Activated naive CD4-positive, alpha-beta T cell treated with Interleukin-2 at 50 U/mL for 16 hours (primary cell): ENCODE results near the gene FAM13A.
"Not testable (repeated sequence)": the region's sequence is repeated elsewhere in the genome, so short reads cannot be mapped to it uniquely, and the experiment has no call there.

ENCODE experiments used
- DNase-seq: peaks from one replicate; pipeline ENCODE4 v3.0.0-alpha.2; 2020

Gene FAM13A

DNA sequence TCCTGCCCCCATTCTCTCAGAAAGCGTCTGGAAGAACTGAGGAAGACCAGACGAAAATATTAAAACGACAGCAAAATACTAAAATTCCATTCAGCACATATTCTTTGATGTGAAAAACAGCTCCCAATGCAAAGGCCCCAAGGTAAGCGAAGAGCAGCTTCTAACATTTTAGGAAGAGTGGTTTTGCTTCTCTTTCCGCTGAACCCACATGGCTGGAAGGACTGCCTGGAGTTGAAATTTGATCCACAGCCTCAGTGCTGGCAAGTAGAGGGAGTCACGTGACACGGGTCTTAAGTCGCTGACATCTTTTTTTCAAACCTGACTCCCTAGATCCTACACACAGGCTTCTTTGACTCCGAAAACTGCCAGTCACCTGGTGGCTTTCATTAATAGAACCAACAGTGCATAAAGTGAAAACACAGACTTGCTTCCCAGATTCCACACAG, at the start of gene FAM13A:
Gene FAM13A, minus strand, starts transcription at position 233 of the 446 bp plus-strand sequence. Its CDS starts 221 bp downstream, at position 12.
- no peak for DNase-seq

GRCh38 chr4:89105726-89106125, 48.7 kb upstream of the FAM13A start:
- no peak for DNase-seq

DNA sequence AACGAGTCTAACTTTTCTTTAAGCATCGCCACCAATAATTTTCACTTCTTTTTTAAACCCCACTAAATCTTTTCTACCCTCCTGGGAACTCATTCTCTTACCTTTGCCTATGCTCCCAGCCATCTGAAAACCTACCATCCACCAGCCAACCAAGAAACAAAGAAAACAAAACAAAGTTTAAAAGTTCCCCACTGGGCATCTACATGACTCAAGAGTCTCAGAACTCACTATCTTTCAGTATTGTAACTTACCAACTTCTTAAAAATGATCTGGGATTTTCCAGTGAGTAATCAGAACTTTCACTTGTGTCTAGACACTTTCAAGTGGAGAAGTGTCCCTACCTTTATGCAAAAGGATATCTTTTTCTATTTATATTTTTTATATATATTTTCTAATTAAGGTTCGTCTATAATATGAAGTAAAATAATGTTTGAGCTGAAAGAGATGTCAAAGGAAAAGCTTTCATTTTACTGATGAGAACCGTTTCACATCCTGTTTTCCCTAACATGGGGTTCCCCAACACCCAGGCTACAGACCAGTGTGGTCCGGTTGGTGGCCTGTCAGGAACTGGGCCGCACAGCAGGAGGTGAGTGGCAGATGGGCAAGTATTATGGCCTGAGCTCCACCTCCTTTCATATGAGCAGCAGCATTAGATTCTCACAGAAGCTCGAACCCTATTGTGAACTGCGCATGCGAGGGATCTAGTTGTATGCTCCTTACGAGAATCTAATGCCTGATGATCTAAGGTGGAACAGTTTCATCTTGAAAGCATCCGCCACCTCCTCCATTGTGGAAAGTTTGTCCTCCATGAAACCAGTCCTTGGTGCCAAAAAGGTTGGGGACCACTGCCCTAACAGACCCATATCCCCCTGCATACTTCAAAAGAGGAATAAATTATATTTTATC, 44.5 kb upstream of the FAM13A start:
- DNase-seq, result no peak

DNA sequence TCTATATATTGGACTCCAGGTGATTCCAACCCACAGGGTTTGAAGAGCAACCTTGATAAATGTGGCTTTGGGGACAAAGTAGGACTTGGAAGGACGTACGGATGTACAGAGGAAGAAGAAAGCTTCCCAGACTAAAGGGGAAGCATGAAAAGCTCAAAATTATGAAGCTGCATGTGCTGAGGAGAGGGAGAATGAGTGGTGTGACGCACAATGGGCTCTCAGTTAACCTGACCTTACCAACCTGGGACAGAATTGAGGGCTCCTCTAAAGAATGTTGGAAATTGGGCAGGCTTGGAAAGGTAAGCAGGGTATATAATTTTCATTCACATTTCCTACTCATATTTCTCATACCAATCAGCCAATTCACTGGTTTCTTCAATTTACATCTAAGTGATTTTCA, 43.9 kb upstream of the FAM13A start:
- no peak for DNase-seq

DNA sequence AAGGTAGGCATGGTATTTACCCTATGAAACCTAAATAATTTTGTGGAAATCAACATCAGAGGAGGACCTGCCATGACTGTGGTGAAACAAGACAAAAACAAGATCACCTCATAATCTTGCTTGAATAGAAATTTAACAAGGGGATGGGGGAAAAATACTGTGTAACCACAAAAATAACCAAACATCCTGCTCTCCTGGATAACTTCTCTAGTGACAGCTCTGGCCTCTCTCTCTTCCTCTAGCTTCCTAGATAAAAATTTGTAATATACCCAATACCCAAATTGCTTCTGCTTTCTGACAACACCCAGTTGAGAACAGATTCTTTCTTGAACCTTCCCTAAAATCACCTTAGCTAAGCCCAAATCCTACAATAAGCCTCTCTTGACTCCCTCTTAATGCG, 42.5 kb upstream of the FAM13A start:
- DNase-seq, result no peak

DNA sequence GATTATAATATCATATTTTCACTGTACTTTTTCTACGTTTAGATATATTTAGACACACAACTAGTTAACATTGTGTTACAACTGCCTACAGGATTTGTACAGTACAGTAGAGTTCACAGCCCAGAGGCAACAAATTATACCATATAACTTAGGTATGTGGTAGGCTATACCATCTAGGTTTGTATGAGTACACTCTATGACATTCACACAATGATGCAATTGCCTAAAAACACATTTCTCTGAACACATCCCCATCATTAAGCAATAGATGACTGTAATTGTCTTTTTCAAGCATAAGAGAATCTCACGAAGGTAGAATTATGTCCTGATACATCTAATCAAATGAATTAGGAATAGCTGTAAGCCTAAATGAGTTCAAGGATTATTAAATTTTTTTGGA, 42.0 kb upstream of the FAM13A start:
- DNase-seq, result no peak

- no peak for DNase-seq
These were observed 21.3 kb upstream of the FAM13A start for GRCh38 chr4:89078300-89078699.

DNA sequence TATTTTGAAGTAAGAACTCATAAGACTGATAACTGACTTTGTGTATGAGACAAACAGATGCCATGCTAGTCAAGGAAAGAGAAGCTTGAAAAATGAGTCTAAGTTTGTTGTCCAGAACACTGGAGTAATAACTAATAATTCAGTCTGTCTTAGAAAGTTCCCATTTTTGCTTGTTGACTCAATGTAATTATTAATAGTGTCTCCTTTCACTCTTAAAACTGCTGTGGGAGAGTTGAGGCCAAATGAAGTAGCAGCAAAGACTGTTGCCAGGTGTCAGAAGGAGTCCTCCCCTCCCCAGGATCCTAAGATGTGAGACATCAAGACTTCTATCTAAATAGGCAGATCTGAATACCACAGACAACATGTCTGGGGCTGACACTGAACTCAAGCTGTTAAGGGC, 20.8 kb upstream of the FAM13A start:
- DNase-seq, result no peak

DNA sequence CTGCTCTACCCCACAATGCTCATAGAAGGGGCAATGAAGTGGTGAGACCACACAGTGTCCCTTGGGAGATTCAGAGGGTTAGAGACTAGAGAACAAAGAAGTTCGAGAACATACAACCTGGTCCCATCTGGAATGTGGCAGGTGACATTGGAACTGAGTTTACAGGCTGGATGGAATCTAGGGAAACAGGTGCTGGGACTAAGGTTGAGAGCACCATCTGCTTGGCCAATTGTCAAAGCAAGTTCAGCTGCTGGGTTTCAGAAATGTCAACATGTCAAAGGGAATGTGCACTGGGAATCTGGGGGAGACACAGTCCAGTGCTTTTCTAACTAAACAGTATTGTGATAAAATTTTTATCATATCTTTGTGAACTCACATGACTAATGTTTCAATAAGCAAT, 15.9 kb upstream of the FAM13A start:
- DNase-seq, result no peak

DNA sequence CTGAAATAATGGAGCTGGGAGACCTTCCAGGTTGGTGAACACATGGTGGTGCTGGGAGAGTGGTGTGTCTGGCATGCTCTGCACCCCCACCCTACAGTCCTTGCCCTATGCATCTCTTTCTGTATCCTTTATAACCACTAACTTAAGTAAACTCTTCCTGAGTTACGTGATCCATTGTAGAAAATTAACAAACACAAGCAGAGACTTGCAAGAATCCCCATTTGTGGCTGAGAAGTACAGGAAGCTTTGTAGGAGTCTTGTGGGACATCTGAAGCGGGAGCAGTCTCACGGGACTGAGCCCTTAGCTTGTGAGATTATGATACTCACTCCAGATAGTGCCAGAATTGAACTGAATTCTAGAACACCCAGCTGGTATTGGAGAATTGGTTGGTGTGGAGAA, 14.3 kb upstream of the FAM13A start:
- no peak for DNase-seq

- no peak for DNase-seq
These were observed 13.1 kb upstream of the FAM13A start for GRCh38 chr4:89070041-89070440.

DNA sequence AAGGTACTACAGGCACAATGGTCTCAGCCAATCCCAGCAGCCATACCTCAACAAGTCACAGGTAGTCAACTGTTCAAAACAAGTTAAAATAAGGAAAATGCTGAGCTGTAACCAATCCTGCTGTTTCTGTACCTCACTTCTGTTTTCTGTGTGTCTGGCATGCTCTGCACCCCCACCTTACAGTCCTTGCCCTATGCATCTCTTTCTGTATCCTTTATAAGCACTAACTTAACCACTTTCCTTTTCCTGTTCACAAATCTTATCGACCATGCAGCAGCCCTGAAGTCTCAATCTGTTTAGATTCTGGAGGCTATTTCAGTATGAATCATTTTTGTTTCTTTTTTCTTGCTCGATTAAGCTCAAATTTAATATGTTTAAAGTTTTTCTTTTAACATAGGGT, 12.5 kb upstream of the FAM13A start:
- no peak for DNase-seq

GRCh38 chr4:89067417-89067816, 10.4 kb upstream of the FAM13A start:
- DNase-seq, result no peak

DNA sequence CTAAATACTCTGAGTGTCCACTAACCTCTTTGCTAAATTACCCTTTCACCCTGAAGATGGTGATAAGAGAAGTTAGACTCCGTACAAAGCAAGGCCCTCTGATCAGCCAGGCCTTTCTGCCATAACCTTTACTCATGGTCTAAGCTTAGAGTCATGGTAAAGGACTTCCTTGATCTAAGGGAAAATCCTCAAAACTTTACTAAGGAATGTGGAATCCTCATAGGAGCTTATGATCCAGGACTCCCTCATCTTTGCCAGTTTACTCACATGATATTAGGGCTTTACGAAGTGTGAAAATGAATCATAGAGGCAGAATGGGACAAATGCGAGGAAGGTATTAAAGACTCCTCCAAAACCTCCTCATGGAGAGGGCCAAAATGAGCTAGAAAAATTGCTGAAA, 7.9 kb upstream of the FAM13A start:
- no peak for DNase-seq

DNA sequence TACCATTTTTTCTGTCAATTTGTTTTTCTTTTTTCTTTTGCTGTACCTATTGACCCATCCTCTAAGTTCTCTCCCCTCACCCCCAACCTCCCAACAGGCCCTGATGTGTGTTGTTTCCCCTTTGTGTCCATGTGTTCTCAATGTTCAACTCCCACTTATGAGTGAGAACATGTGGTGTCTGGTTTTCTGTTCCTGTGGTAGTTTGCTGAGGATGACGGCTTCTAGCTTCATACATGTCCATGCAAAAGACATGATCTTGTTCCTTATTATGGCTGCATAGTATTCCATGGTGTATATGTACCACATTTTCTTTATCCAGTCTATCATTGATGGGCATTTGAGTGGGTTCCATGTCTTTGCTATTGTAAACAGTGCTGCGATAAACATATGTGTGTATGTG, 859 bp upstream of the FAM13A start:
- DNase-seq, result not testable (repeated sequence)

- DNase-seq, result no peak
These were observed 563 bp downstream of the FAM13A start for GRCh38 chr4:89056292-89056952.

DNA sequence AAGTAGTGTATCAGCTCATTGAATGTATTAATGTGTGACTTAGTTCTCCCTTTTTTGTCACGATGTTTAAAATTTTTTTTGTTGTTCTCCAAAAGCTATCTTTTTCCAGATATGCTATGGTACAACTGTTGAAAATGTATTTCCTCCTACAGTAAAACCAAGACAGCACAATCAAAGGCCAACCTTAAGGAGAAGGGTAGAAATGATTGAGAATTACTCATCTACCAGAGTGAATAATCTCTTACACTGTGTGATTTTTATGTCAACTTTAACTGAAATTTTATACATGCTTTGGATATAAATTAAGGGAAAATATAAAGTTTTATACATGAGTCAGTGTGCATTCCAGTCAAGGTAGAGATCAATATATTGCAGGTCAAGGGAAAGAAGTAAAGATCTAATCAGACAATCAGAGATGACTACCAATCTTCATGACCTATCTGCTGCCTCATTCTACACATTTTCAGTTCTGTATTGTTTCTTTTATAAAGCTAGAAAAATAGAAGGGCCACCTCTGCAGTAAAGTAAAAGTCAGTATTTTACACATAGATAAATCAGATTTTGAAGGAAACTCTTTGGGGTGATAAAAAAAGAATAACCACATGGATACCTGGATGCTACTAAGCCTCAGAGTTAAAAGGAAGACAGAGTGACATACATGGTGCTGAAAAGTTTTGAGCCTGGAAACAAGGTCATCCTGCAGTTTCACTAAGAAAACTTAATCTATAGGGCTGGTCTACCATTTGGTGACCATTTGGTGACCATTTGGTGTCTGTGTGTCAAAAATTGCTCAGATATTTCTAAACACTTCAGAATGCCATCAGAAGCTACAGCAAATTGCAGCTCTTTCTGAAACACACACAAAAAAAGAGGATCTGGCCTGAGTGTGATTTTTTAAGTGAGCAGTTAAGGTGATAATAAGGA, 1.6 kb downstream of the FAM13A start:
- no peak for DNase-seq

DNA sequence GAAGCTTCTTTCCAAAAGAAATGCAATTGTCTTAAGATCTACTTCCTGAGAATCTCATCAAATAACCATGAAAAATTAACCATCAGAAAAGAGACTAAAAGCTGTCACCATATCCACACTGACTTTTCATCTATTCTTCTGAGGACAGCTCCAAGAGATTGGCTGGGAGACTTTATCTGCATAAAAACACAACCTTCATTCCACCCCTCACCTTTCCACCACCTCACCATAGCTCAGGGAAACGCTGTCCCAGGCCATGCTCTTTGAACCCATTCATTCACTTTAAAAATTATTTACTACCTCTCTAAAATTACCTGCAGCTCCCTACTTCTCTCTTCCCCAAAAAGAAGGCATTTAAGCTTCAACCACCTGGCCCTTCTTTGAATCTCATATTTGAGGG, 2.4 kb downstream of the FAM13A start:
- DNase-seq, result no peak

DNA sequence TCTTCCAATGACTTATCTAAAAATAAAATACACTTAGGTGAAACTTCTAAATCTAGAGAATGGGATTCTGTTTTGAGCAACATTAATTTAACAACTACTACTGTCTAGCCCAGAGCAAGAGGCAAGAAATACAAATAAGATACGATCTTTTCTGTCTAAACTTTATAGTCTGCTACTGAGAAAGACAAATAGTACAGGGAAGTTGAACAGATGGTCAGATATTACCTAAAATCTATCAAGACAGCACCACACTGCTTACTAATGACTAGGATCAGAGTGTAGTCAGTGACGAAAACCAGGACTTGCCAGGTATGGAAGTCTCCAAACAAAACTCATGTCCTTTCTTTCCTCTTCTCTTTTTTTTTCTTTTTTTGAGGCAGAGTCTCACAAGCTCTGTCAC, 7.1 kb downstream of the FAM13A start:
- DNase-seq, result no peak

- DNase-seq, result no peak
These were observed 7.9 kb downstream of the FAM13A start for GRCh38 chr4:89048906-89049601.

GRCh38 chr4:89044147-89044900, 12.7 kb downstream of the FAM13A start:
- DNase-seq, result no peak

DNA sequence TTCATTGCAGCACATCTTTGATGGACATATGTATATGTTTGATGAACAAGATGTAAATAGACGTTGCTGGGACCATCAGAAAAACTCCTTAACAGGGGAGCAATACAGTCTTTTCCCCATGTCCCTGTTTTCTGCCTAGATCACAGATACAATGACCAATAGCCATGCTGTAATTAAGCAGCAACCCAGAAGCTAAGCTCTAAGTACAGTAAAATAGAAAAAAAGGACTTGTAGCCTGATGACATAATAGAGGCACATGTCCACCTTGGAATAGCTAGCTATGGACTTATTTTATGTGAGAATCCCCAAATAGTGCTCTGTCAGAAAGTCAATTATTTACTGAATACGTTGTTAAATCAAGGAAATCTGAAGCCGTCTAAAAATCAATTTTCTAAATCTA, 14.9 kb downstream of the FAM13A start:
- no peak for DNase-seq
